Activated T-cell treated with anti-CD3 and anti-CD28 coated beads, Interleukin-2, amount 50 U/mL, for 24 hours (primary cell): ENCODE results near the gene SENP1.

ENCODE experiments used
- DNase-seq: peaks from one replicate; pipeline ENCODE4 v3.0.0-alpha.2; 2020
- H3K27ac Mint-ChIP-seq: 2 replicates; pipeline ENCODE4 v1.8.0; 2020; ENCODE audit warnings: mild to moderate bottlenecking, mixed read lengths
- H3K27me3 Mint-ChIP-seq: 2 replicates; pipeline ENCODE4 v1.8.0; 2020; ENCODE audit warnings: mixed read lengths
- H3K36me3 Mint-ChIP-seq: 2 replicates; pipeline ENCODE4 v1.8.0; 2020; ENCODE audit warnings: low read depth, mixed read lengths
- H3K4me1 Mint-ChIP-seq: 2 replicates; pipeline ENCODE4 v1.8.0; 2020; ENCODE audit warnings: low read depth, mixed read lengths
- H3K4me3 Mint-ChIP-seq: 2 replicates; pipeline ENCODE4 v1.8.0; 2020; ENCODE audit warnings: mild to moderate bottlenecking, moderate library complexity, mixed read lengths
- H3K9me3 Mint-ChIP-seq: 2 replicates; pipeline ENCODE4 v1.8.0; 2020; ENCODE audit warnings: mixed read lengths

The SENP1 gene

DNA sequence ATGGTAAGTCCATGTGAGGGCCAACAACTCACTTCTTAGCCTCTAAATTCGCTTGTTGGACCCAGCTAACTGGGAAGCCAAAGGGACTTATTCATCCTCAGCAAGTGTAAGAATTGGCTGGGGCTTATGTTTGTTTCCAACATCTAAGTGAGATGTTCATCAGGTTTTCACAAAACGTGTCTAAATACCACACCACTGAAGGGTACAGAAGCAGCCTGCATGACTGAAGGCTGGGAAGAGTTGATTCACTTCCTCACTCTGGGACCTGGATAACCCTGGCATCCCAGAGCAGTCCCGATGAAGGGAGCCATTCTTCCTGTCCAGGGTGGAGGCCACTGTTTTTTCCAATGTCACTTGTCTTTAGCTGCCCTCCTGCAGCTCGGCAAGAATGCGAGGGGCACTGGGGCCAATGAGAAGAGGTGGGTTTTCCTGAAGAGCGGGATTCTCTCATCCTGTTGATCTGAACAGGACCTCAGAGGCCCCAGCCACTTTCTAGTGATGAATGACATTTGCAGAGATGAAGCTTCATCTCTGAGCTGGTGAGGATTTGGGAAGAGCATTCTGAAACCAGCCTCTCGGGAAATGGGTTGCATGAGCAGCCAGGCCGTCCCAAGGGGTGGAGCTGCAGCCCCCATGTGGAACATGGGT lies 89.4 kb downstream of the SENP1 start:
- no peak for DNase-seq
- no peak overlapping the region for H3K4me3 Mint-ChIP-seq
- H3K27ac Mint-ChIP-seq, result no peak overlapping the region
- H3K36me3 Mint-ChIP-seq, result no peaks in the 10 kb centered on the region
- H3K27me3 Mint-ChIP-seq, result peaks cover 22% of the 10 kb centered on the region
- H3K4me1 Mint-ChIP-seq, result no peaks in the 10 kb centered on the region
- no peaks in the 10 kb centered on the region for H3K9me3 Mint-ChIP-seq

DNA sequence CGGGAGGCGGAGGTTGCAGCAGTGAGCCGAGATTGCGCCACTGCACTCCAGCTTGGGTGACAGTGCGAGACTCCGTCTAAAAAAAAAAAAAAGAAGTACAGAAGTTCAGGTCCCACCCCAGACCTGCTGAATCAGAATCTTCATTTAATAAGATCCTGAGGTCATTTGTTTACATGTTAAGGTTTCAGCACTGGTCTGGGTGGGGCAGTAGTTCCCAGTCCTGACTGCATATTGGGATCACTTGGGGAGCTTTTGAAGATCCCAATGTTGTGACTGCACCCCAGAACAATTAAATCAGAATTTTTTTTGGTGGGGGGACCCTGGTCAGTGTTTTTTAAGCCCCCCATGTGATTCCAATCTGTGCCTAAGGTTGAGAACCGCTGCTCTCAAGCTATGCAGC lies 89.9 kb downstream of the SENP1 start:
- no peak overlapping the region for H3K4me3 Mint-ChIP-seq
- peaks cover 26% of the 10 kb centered on the region for H3K27me3 Mint-ChIP-seq
- no peaks in the 10 kb centered on the region for H3K36me3 Mint-ChIP-seq
- H3K9me3 Mint-ChIP-seq, result no peaks in the 10 kb centered on the region
- no peak for DNase-seq
- no peak overlapping the region for H3K27ac Mint-ChIP-seq
- H3K4me1 Mint-ChIP-seq, result no peaks in the 10 kb centered on the region

DNA sequence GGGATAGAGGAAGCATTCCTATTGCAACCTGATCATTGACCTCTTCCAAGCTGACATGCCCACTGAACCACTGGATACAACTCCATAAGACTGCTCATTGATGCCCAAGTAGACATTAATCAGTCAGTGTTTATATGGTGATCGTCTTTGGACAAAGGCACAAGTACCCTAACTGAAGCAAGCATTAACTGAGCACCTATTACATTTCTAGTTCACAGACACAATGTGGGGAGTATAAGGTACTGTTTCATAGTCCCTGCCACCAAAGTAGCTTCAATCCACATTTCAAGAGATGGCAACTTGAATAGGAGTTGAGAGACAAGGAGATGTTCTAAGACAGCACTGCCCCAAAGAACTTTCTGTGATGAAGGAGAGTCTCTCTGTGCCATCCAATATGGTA lies 90.8 kb downstream of the SENP1 start:
- H3K4me3 Mint-ChIP-seq, result no peak overlapping the region
- no peaks in the 10 kb centered on the region for H3K9me3 Mint-ChIP-seq
- no peaks in the 10 kb centered on the region for H3K4me1 Mint-ChIP-seq
- no peaks in the 10 kb centered on the region for H3K36me3 Mint-ChIP-seq
- no peak for DNase-seq
- peaks cover 30% of the 10 kb centered on the region for H3K27me3 Mint-ChIP-seq
- H3K27ac Mint-ChIP-seq, result no peak overlapping the region

DNA sequence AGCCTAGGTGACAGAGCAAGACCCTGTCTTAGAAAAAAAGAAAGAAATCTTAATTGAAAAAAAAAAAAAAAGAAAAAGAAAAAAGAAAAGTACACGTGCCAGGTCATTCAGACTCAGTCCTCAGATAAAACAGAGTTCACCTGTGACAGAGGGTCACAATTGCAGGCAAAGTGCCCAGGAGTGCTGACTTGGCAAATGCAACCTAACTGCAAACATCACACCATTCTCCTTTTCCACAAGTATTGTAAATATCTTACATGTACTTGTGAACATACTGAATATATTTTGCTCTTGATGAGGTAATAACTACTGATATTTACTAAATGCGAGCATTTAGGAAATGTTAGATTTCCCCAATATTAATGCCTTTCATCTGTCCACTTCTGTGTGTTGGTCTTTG lies 92.6 kb downstream of the SENP1 start:
- Mint-ChIP-seq H3K4me3 (no peak overlapping the region), H3K27ac (no peak overlapping the region), H3K9me3 (no peaks in the 10 kb centered on the region), H3K27me3 (peaks cover 41% of the 10 kb centered on the region), H3K4me1 (no peaks in the 10 kb centered on the region), H3K36me3 (no peaks in the 10 kb centered on the region)
- no peak for DNase-seq

DNA sequence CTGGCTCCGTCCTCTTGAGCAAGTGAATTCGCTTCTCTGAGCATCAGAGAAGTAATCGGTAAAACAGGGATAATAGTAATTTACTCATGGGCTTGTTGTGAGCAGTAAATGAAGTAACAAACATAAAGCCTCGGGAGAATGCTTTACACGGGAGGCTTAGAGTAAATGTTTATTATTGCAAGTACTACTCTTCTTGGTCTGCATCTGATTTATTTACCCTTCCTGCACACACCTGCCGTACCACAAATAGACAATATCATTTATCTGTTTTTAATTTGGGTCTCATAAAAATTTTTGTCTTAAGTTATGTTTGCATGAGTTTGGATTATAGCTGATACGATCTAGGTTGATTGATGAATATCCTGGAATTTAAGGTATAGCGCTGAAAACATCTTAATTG lies 93.8 kb downstream of the SENP1 start:
- H3K27ac Mint-ChIP-seq, result no peak overlapping the region
- no peak overlapping the region for H3K4me3 Mint-ChIP-seq

DNA sequence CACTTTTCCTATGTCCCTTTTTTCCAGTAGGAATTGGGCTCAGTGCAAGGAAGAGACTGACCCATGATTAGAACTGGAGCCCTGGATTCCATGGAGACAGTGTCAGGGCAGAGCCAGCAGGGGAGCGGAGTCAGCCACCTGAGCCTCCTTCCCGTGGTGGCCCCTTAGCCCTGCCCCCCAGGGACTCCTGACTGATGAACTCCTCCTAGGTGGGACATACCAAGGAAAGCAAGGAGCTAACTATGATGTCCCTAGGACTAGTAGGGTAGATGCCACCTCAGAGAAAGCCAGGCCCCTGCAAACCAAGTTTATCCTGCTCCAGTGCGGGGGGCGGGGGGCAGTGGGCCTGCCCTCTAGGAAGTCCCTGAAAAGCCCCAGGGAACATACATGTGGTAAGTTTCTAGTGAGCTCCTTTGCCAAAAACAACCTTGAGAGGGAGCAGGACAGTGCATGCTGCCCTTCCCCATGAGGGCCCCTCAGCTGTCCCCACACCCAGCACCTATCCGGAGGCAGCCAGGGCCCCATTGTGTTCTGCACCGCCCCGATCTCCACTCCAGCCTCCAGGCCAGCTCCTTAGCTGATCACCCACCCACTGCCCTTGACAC lies 95.4 kb downstream of the SENP1 start:
- Mint-ChIP-seq H3K36me3 (no peaks in the 10 kb centered on the region), H3K4me1 (peaks cover under 1% of the 10 kb centered on the region), H3K9me3 (no peaks in the 10 kb centered on the region), H3K27ac (no peak overlapping the region), H3K27me3 (peaks cover 60% of the 10 kb centered on the region), H3K4me3 (no peak overlapping the region)
- DNase-seq, result no peak

More for the DNA sequence above, 93.8 kb downstream of the SENP1 start:
- Mint-ChIP-seq H3K27me3 (peaks cover 51% of the 10 kb centered on the region), H3K9me3 (no peaks in the 10 kb centered on the region), H3K36me3 (no peaks in the 10 kb centered on the region), H3K4me1 (no peaks in the 10 kb centered on the region)
- no peak for DNase-seq

DNA sequence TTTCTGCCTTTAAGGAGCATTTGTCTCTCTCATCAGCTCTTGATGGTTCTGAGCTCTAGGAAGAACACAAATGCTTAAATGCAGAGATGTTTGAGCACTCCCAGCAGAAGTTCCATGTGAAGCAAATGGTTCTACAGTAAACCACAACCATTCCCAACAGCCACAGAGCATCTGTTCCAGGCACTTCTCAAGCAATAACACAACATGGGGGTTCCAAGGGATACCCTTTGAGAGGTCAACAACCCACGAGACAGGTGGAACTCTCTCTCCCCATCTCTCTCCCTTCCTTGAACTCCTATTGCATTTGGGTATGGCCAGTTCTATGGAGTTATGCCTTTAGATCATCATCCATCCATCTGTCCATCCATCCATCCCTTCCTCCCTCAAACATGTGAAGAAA lies 96.4 kb downstream of the SENP1 start:
- peaks cover 2% of the 10 kb centered on the region for H3K4me1 Mint-ChIP-seq
- no peak overlapping the region for H3K4me3 Mint-ChIP-seq
- no peaks in the 10 kb centered on the region for H3K9me3 Mint-ChIP-seq
- no peak overlapping the region for H3K27ac Mint-ChIP-seq
- peaks cover 63% of the 10 kb centered on the region for H3K27me3 Mint-ChIP-seq
- DNase-seq, result no peak
- H3K36me3 Mint-ChIP-seq, result no peaks in the 10 kb centered on the region

DNA sequence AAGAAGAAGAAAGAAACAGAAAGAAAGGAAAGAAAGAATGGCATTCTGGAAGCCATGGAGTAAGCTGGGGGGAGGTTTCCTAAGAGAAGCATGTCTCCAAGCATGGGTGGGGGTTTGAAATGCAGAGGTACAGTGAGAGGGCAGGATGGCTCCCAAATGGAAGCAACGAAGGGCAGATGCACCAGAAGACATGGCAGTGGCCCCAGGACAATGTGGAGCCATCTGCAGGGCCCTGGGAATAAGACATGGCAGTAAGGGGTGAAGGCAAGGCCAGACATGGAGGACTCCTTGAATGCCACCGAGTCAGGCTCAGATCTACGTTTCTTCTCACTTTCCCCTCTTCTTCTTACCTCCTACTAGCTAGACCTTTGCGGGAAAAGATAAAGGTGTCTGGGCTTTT lies 96.9 kb downstream of the SENP1 start:
- Mint-ChIP-seq H3K4me3 (no peak overlapping the region), H3K4me1 (peaks cover 4% of the 10 kb centered on the region), H3K9me3 (no peaks in the 10 kb centered on the region), H3K27ac (no peak overlapping the region), H3K27me3 (peaks cover 66% of the 10 kb centered on the region), H3K36me3 (no peaks in the 10 kb centered on the region)
- no peak for DNase-seq

DNA sequence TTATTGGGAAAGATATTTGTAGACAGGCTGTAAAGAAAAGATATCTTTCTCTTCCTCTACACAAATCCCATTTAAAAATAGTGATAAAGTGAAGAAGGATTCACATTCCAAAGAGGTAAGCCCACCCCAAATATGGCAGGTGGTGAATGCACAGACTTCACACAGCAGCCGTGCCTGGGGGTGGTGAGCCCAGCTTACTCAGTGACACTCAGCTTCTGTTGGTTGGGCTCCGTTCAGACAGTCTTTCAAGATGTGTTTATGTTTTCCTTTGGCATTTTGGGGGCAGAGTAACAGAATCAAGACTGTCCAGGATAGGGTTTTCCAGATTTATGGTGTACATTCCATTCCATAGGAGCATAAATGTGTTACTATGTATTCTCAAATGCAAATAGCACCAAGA lies 97.5 kb downstream of the SENP1 start:
- DNase-seq, result no peak
- Mint-ChIP-seq H3K4me1 (peaks cover 10% of the 10 kb centered on the region), H3K9me3 (no peaks in the 10 kb centered on the region), H3K27ac (no peak overlapping the region), H3K27me3 (peaks cover 72% of the 10 kb centered on the region), H3K4me3 (no peak overlapping the region), H3K36me3 (no peaks in the 10 kb centered on the region)

DNA sequence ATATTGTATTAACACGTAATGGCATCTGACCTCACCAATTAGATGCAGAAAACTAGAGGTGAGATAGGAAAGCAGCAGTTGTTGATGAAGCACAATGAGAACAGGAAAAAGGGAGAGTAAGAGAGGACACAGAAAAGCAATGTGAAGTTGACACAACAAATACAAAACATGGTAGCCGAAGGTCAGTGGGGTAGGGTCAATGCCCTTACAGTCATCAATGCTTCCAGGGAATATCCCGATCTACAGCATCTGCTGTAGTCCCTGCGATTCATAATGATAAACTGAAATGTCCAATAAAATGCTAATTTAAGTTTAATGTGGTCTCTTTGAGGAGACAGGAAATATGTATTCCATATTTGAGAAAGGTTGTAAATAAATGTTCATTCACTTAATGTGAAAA lies 98.7 kb downstream of the SENP1 start:
- Mint-ChIP-seq H3K36me3 (no peaks in the 10 kb centered on the region), H3K4me1 (peaks cover 22% of the 10 kb centered on the region), H3K27me3 (peaks cover 84% of the 10 kb centered on the region), H3K4me3 (no peak overlapping the region), H3K9me3 (no peaks in the 10 kb centered on the region), H3K27ac (no peak overlapping the region)
- DNase-seq, result no peak

DNA sequence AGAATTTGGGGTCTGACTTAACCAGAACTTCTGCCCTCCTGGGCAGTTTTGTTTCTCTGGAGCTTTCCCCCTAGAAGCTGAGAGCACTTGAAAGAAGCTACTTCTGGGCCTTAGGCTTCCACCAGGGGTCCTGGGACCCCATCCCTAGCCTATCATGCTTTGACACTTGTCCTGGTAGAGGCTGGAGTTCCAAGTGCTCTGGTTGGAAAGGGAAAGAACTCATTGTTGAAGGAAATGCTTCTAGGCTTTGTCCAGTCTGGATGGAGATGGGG lies 100.2 kb downstream of the SENP1 start:
- Mint-ChIP-seq H3K4me3 (no peak overlapping the region), H3K36me3 (no peaks in the 10 kb centered on the region), H3K4me1 (peaks cover 35% of the 10 kb centered on the region), H3K27me3 (peaks cover 90% of the 10 kb centered on the region), H3K9me3 (no peaks in the 10 kb centered on the region), H3K27ac (no peak overlapping the region)
- DNase-seq, result no peak

DNA sequence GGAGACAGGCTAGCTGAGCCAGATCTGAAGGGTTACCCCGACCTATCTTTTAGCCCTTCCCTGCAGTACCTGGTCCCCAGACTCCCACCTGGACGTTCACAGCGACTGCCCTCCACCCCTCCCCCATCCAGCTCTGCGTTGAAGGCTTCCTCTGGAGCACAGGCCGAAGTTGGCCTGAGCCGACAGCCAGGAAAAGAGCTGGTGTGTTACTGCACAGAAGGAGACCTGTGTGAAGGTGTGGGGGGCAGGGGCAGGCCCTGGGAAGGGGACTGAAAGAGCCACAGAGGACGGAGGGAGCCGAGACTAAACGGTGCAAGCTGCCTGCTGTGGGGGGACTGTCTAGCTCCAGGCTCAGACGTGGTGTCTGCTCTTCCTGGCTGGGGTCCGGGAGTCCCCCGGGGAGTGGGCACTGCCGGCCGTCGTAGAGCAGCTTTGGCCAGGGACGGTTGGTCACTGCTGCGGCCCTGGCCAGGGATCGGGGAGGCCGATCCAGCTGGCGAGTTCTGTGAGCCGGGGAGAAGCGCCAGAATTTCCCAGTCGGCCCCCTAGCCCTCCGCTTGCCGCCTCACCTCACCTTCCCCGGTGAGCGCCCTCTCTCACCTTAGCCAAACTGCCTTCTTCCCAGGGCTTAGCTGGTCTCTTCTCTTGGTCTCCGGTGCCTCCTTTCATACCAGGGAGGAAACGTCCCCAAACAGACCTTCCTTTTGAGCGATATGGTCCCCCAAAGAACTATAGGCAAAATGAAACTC lies 100.7 kb downstream of the SENP1 start:
- no peak overlapping the region for H3K27ac Mint-ChIP-seq
- peaks cover 35% of the 10 kb centered on the region for H3K4me1 Mint-ChIP-seq
- H3K27me3 Mint-ChIP-seq, result peaks cover 94% of the 10 kb centered on the region

DNA sequence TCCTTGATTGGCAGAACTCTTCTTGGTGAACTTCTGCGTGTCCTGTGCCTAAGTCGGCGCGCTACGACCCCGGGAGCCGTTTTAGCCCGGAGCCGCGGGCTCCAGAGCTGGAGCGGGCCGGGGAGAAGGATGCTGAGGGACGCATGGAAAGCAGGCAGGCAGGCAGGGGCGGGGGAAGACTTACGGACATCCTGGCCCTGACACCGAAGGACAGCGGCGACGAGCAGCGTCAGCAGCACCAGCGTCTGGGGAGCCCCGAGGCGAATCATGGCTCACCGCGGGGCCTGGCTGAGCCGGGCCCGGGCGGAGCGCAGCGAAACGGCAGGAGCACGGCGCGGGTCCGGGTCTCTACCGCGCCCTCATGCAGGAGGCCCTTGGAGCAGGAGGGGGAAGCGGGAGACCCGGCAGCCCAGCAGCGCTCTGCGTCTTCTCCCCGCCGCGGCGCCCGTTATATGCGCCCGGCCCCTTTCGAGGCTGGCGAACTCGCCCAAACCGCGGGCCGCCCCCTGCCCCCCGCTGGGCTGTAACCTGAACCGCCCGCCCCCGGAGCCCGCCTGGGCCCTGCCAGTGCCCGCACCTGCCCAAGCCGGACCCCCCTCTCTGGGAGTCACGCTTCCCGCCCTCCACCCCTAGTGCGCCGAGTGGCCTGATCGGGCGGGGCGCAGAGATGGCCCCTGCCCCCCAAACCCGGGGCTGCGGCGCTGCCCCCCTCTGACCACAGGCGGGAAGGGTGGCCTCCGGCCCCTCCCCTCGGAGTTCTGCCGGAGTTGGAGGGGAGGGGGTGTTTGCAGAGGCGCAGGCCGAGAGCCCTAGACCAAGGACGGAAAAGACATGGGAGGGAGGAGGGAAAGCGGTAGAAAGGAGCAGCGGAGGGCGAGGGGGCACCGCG lies 101.6 kb downstream of the SENP1 start, which contains the start of gene COL2A1:
TSS of gene COL2A1 (minus strand) at position 424 of the 889 bp plus-strand sequence. CDS start at position 269, 155 bp downstream.
- Mint-ChIP-seq H3K27ac (no peak within 1 kb of the TSS), H3K4me3 (peak within 1 kb of the TSS; percentile 69), H3K27me3 (peaks cover 94% of the 10 kb centered on the region), H3K4me1 (peaks cover 35% of the 10 kb centered on the region), H3K9me3 (no peaks in the 10 kb centered on the region), H3K36me3 (no peaks in the 10 kb centered on the region)
- DNase-seq, result peak; percentile 52

More for the DNA sequence above, 100.7 kb downstream of the SENP1 start:
- Mint-ChIP-seq H3K9me3 (no peaks in the 10 kb centered on the region), H3K36me3 (no peaks in the 10 kb centered on the region), H3K4me3 (no peak overlapping the region)
- no peak for DNase-seq

DNA sequence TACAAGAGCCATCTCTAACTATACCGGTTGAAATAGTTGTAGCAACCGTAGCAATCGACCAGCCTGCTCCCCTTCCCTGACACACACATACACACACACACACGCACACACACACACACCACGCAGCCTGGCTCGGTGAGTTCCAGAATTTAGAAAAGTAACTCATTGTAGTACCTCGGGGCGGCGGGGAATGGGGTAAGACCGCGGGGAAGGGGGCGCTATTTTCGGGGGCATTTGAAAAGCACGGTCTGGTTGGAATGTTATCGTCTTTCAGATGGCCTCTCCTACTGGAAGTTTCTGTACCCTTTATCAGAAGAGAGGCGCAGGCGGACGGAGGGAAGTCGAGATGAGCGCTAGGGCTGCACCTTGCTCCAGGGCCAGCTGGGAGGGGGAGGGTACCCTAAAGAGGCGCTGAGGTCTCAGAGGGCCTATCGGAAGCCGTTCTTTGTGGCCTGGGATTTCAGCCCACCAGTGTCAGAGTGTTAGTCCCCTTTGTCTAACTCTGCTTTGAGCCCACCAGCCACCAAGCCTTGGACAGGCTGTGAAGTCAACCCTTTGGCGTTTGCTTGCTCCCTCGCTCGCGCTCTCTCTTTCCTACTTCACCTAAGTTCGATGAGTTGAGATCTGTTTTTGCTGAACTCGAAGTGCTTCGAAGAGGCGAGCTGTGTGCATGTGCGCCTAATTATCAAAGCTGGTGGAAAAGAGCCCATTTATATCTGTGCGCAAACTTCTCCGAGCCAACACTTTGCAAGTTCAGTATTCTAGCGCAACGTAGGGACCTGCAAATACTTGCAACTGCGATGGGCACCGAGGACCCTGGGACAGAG lies 102.4 kb downstream of the SENP1 start:
- peaks cover 35% of the 10 kb centered on the region for H3K4me1 Mint-ChIP-seq

More for the DNA sequence above, 102.4 kb downstream of the SENP1 start:
- Mint-ChIP-seq H3K4me3 (peak overlapping the region; percentile 69), H3K27ac (no peak overlapping the region), H3K9me3 (no peaks in the 10 kb centered on the region), H3K36me3 (no peaks in the 10 kb centered on the region), H3K27me3 (peaks cover 88% of the 10 kb centered on the region)
- peak; percentile 50 for DNase-seq
